Activated CD8-positive, alpha-beta memory T cell treated with anti-CD3 and anti-CD28 coated beads, Interleukin-2, amount 50 U/mL, for 1 hour (primary cell): ENCODE measurements around the gene SNX30.

Source experiments
- DNase-seq: peaks from one replicate; pipeline ENCODE4 v3.0.0-alpha.2; 2020; ENCODE audit errors: extremely low read depth

SNX30 gene

GRCh38 chr9:112858005-112858404 lies 107.4 kb downstream of the SNX30 start:
- no peak for DNase-seq

GRCh38 chr9:112858625-112859147 lies 108.1 kb downstream of the SNX30 start:
- no peak for DNase-seq

- no peak for DNase-seq
Observed at GRCh38 chr9:112860451-112860850, 109.9 kb downstream of the SNX30 start.

GRCh38 chr9:112861155-112861554 lies 110.6 kb downstream of the SNX30 start:
- no peak for DNase-seq

- no peak for DNase-seq
Observed at GRCh38 chr9:112861638-112862555, 111.3 kb downstream of the SNX30 start.

- no peak for DNase-seq
Observed at GRCh38 chr9:112863214-112863613, 112.7 kb downstream of the SNX30 start.

GRCh38 chr9:112863746-112864145 lies 113.2 kb downstream of the SNX30 start:
- no peak for DNase-seq

- no peak for DNase-seq
Observed at GRCh38 chr9:112864403-112864802, 113.8 kb downstream of the SNX30 start.

- no peak for DNase-seq
Observed at GRCh38 chr9:112864982-112865381, 114.4 kb downstream of the SNX30 start.

GRCh38 chr9:112866662-112867274 lies 116.2 kb downstream of the SNX30 start:
- no peak for DNase-seq

- no peak for DNase-seq
Observed at GRCh38 chr9:112867275-112867991, 116.9 kb downstream of the SNX30 start.

- DNase-seq: no peak
Observed at GRCh38 chr9:112868461-112868860, 117.9 kb downstream of the SNX30 start.

- no peak for DNase-seq
Observed at GRCh38 chr9:112869041-112869529, 118.5 kb downstream of the SNX30 start.

GRCh38 chr9:112869917-112870316 lies 119.4 kb downstream of the SNX30 start:
- DNase-seq: no peak

GRCh38 chr9:112870556-112870955 lies 120.0 kb downstream of the SNX30 start:
- no peak for DNase-seq

- DNase-seq: no peak
Observed at GRCh38 chr9:112872019-112872418, 121.5 kb downstream of the SNX30 start.

GRCh38 chr9:112873773-112874405 lies 123.3 kb downstream of the SNX30 start:
- no peak for DNase-seq

GRCh38 chr9:112878752-112879151 lies 128.2 kb downstream of the SNX30 start:
- DNase-seq: no peak

- no peak for DNase-seq
Observed at GRCh38 chr9:112880650-112881049, 130.1 kb downstream of the SNX30 start.

GRCh38 chr9:112881331-112881730 lies 130.8 kb downstream of the SNX30 start:
- no peak for DNase-seq

- DNase-seq: no peak
Observed at GRCh38 chr9:112884101-112884500, 133.5 kb downstream of the SNX30 start.

GRCh38 chr9:112884721-112885120 lies 134.2 kb downstream of the SNX30 start:
- DNase-seq: no peak
